KG1 (cell line): ENCODE results near the gene ATP1A2.
"Not testable (repeated sequence)": the region's sequence is repeated elsewhere in the genome, so short reads cannot be mapped to it uniquely, and the experiment has no call there.

ENCODE experiments used
- DNase-seq: peaks from one replicate; lab custom pipeline; 2025; lab: John Stamatoyannopoulos, UW

Gene ATP1A2

DNA sequence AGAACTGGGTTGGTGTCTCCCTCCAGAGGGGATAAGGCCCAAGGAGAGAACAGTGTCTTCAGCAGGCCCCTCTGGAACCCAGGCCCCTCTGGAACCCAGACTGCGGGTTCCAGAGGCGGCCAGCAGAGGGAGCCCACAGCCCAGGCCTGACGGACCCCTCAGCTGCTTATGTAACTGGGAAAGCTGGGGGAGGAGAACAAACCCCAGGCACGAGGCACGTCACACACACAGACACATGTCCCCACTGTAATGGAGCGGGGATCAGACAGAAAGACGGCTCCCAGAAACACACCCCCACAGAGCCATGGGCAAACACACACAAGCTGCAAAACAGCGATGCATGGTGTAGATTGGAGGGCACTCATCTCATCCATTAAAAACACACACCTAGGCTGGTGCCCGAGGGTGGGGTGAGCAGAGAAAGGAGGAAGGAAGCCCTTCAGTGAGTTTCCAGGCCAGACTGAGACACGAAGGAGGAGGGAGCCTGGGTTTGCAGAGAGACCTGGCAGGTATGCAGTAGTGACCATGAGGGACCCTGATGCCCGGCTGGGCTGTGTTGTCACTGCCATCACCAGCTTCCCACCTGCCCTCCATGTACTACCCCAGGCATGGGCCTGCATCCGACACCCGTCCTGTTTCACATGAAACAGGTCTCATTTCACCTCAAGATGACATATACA lies 14.4 kb upstream of the ATP1A2 start:
- DNase-seq = peak; percentile 70

DNA sequence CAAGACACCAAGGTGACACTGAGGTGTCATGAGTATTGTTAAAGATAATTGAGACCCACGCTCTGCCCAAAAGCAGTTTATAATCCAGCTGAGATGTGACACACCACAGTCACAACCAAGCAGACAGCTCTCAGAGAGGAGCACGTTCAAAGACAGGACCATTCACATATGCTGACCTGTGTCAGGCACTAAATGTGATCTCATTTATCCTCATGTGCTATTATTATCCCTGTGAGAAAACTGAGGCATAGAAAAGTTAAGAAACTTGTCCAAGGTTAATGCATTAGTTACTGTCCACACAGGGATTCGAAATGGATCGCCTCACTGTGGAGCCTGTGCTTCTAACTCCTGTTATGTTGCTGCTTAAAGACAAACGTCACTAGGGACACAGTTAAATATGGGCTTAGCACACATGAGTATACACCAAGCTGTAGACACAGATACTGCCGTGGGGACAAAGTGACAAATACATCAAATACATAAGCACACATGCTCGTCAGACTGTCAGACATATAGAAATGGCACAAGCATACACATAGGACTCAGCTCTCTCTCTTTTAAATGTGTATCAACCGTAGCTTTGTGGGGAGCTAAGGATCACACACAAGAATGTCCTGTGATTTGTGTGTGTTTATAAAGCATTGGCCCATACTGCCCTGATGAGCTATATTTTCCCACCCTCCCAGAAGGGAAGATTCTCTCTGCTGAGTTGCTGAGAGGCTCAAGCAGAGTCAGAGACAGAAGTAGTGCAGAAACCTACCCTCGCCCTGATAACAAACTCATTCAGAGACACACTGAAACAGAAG lies 13.6 kb upstream of the ATP1A2 start:
- no peak for DNase-seq

DNA sequence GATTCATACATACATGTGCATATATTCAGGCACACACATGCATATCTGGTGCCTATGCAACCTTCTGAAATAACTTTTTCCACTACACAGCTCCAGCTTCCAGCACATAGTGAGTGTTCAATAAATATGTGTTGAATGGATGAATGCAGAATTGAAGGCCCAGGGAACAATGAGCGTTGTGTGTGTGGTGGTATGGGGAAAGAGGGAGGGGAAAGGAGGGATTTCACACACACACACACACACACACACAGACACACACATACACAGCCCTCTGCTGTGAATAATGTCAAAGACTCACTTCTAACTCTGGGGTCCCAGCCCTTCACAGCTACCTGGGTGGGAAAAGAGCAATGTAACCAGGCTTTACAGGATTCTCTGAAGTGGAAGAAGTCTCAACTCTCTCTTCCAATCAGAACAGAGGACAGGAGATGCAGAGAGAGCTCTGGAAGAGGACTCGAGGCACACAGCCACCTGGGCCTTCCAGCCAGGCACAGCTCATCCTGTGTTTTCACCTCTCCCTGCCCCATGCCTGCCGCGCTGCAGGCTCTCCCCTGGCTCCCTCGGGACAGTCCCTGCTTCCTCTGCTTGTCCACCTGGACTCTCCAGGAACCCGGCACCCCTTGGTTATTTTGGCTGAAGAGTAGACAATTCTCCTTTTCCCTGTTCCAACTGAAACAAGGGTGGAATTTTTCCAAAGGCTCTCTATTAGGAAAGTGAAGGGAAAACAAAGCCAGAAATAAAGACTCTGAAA lies 11.7 kb upstream of the ATP1A2 start:
- DNase-seq = no peak

DNA sequence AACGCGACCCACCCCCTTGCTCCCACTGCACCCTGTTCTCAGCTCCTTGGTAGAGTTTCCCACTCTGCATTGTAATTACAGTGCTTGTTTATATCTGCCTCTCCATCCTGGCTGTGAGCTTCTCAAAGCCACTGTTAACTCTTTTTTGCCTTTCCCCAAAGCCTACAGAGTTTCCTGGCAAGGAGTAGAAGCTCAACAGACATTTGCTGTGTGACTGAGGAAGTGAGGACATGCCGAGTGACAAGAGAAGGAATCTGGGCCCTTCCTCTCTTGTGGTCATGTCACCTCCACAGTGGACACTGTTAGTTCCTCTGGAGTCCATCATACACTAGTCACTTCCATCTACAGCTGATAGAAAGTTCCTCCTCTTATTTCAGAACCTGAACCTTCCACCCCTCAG lies 11.1 kb upstream of the ATP1A2 start:
- DNase-seq = no peak

DNA sequence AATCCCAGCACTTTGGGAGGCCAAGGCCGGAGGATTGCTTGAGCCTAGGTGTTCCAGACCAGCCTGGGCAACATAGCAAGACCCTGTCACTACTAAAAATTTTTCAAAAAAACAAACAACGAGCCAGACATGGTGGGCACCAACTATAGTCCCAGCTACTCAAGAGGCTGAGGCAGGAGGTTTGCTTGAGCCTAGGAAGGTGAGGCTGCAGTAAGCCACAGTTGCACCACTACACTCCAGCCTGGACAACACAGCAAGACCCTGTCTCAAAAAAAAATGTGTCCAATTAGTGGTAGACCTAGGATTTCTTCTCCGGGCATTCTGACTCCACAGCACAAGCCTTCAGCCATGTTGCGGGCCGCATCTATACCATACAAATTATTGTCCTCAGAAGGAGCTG lies 10.4 kb upstream of the ATP1A2 start:
- no peak for DNase-seq

- no peak for DNase-seq
These were observed 8.0 kb upstream of the ATP1A2 start for GRCh38 chr1:160107512-160107911.

- DNase-seq = no peak
These were observed 6.5 kb upstream of the ATP1A2 start for GRCh38 chr1:160108888-160109662.

DNA sequence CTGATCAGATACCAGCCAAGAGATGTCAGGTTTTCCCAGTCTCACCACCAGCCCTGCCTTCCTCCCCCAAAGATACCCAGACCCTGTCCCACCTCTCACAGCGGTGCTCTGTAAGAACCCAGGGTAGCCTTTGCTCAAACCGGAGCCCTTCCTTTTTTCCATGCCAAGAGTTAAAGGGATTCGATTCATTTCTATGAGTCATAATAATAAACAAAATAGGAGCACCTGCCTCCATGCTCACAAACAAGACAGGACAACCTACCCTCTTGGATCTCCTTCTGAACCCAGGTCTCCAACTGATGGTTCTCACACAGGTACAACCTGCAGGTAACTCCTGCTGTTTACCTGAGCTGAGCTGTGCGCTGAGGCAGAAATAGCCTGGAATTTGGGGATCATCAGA lies 5.9 kb upstream of the ATP1A2 start:
- DNase-seq = no peak

DNA sequence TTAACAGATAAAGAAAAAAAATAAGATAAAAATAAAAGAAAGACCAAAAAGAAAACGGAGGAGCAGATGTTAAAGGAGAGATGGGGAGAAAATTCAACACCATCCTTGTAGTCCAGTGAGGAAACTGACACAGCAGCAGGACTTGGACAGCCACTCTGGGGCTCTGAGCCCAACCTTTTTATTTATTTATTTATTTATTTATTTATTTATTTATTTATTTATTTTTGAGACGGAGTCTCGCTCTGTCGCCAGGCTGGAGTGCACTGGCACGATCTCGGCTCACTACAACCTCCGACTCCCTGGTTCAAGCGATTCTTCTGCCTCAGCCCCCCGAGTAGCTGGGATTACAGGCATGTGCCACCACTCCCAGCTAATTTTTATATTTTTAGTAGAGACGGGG lies 4.1 kb upstream of the ATP1A2 start:
- DNase-seq = not testable (repeated sequence)

- DNase-seq = no peak
These were observed 3.2 kb upstream of the ATP1A2 start for GRCh38 chr1:160112357-160112756.

GRCh38 chr1:160113407-160113806 lies 2.2 kb upstream of the ATP1A2 start:
- DNase-seq = no peak

- DNase-seq = no peak
These were observed 1.5 kb upstream of the ATP1A2 start for GRCh38 chr1:160114085-160114484.

GRCh38 chr1:160116283-160117147 lies 956 bp downstream of the ATP1A2 start:
- no peak for DNase-seq

DNA sequence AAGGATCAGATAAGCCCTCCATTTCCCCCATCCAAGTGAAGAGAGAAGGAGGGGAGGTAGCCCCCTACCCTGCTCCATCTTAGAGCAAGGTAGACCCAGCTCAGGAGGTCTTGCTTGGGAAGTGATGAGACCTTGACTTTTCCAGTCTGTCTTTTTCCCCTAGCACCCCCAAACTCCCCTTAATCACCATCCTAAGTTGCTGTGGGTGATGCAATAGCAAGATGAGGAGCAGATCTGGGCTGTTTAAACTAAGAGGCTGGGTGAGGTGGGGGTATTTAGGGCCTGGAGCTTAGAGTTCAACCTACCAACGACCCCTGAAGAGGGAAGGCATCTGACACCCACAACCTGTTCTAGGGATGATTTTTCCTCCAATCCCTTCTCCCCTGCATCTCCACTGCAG lies 1.7 kb downstream of the ATP1A2 start:
- DNase-seq = no peak

GRCh38 chr1:160117709-160118183 lies 2.2 kb downstream of the ATP1A2 start:
- no peak for DNase-seq

GRCh38 chr1:160118928-160119327 lies 3.4 kb downstream of the ATP1A2 start:
- no peak for DNase-seq

GRCh38 chr1:160120797-160121196 lies 5.2 kb downstream of the ATP1A2 start:
- DNase-seq = no peak

DNA sequence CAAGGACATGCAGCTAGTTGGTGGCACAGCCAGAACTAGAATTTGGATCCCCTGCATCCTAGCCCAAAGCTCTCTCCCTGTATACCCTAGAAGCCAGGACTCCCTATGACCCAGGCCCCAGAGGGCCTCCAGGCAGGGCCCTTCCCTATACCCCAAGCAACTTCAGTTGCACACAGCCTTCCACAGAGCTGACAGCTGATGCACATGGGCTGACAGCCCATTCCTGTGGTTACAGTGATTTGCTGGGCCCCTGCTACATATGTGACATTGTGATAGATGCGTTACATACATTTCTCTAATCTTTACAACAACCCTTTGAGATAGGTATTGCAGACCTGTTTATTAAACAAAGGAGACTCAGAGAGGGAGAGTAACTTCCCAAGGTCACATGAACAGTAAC lies 5.8 kb downstream of the ATP1A2 start:
- DNase-seq = no peak

- DNase-seq = no peak
These were observed 7.5 kb downstream of the ATP1A2 start for GRCh38 chr1:160122978-160123495.

- DNase-seq = no peak
These were observed 8.2 kb downstream of the ATP1A2 start for GRCh38 chr1:160123726-160124125.
